Ishikawa (cell line): Measurements from ENCODE around the gene MAP3K5.

Experiments used
- CEBPB ChIP-seq: IDR thresholded peaks from 2 replicates; pipeline ENCODE4 v1.6.1; 2012
- CREB1 ChIP-seq: IDR thresholded peaks from 2 replicates; pipeline ENCODE4 v1.6.1; 2012; ENCODE audit warnings: low read depth
- EGR1 ChIP-seq: IDR thresholded peaks from 2 replicates; pipeline ENCODE4 v1.6.1; 2012
- EP300 ChIP-seq: IDR thresholded peaks from 2 replicates; pipeline ENCODE4 v1.6.1; 2012; ENCODE audit warnings: borderline replicate concordance
- FOXM1 ChIP-seq: IDR thresholded peaks from 2 replicates; pipeline ENCODE4 v1.6.1; 2012; ENCODE audit warnings: low read depth, borderline replicate concordance
- NFIC ChIP-seq: IDR thresholded peaks from 2 replicates; pipeline ENCODE4 v1.6.1; 2012
- RAD21 ChIP-seq: IDR thresholded peaks from 2 replicates; pipeline ENCODE4 v1.6.1; 2012; ENCODE audit warnings: low read depth
- REST ChIP-seq: IDR thresholded peaks from 2 replicates; pipeline ENCODE4 v1.6.1; 2012; ENCODE audit warnings: low read depth, mild to moderate bottlenecking
- TAF1 ChIP-seq: IDR thresholded peaks from 2 replicates; pipeline ENCODE4 v1.6.1; 2012; ENCODE audit warnings: low read depth, mild to moderate bottlenecking
- TCF12 ChIP-seq: IDR thresholded peaks from 2 replicates; pipeline ENCODE4 v1.6.1; 2012; ENCODE audit warnings: low read depth
- TEAD4 ChIP-seq: IDR thresholded peaks from 2 replicates; pipeline ENCODE4 v1.6.1; 2012
- USF1 ChIP-seq: IDR thresholded peaks from 2 replicates; pipeline ENCODE4 v1.6.1; 2012
- YY1 ChIP-seq: IDR thresholded peaks from 2 replicates; pipeline ENCODE4 v1.6.1; 2012; ENCODE audit warnings: low read depth
- ZBTB7A ChIP-seq: IDR thresholded peaks from 2 replicates; pipeline ENCODE4 v1.6.1; 2012; ENCODE audit warnings: low read depth
- TF ChIP-seq, protein P1 (sequence below): IDR thresholded peaks from 2 replicates; pipeline ENCODE4 v1.6.1; 2012

Gene MAP3K5

DNA sequence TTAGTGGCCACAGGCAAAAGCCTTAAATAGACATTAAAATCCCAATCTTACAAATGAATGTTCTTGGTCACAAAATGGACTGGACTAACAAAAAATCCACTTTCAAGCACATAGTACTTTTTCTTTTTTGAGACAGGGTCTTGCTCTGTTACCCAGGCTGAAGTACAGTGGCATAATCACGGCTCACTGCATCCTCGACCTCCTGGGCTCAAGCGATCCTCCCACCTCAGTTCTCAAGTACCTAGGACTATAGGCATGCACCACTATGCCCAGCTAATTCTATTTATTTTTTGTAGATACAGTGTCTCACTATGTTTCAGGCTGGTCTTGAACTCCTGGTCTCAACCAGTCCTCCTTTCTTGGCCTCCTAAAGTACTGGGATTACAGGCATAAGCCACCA lies 59.4 kb downstream of the MAP3K5 start:
- no peak for TF ChIP-seq USF1
- no peak for TF ChIP-seq YY1
- TF ChIP-seq TAF1: no peak
- no peak for TF ChIP-seq EGR1
- TF ChIP-seq NFIC: no peak
- TF ChIP-seq ZBTB7A: no peak
- TF ChIP-seq RAD21: no peak
- no peak for TF ChIP-seq TEAD4
- no peak for TF ChIP-seq EP300
- TF ChIP-seq CEBPB: no peak

- TF ChIP-seq TEAD4 (no peak), CEBPB (no peak), ZBTB7A (no peak), EP300 (no peak), FOXM1 (no peak), USF1 (no peak), EGR1 (no peak), TAF1 (no peak), REST (no peak), RAD21 (no peak), TCF12 (no peak), CREB1 (no peak), NFIC (no peak), YY1 (no peak)
- TF ChIP-seq, protein P1, sequence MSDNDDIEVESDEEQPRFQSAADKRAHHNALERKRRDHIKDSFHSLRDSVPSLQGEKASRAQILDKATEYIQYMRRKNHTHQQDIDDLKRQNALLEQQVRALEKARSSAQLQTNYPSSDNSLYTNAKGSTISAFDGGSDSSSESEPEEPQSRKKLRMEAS: no peak
Observed at GRCh38 chr6:136729832-136730231, 62.4 kb downstream of the MAP3K5 start.

GRCh38 chr6:136728976-136729515 lies 63.2 kb downstream of the MAP3K5 start:
- TF ChIP-seq ZBTB7A (no peak), NFIC (no peak), CEBPB (no peak), REST (no peak), FOXM1 (no peak), YY1 (no peak), USF1 (no peak), TEAD4 (no peak), TAF1 (no peak)

GRCh38 chr6:136728033-136728939 lies 64.0 kb downstream of the MAP3K5 start:
- TF ChIP-seq REST (no peak), RAD21 (no peak), EP300 (no peak), ZBTB7A (no peak), TAF1 (no peak), CREB1 (no peak), TCF12 (no peak), YY1 (no peak), FOXM1 (no peak), NFIC (no peak), CEBPB (no peak), EGR1 (no peak), TEAD4 (no peak)
- TF ChIP-seq, protein P1: no peak
